Measurements from ENCODE around the gene MBD5.

The MBD5 gene

DNA sequence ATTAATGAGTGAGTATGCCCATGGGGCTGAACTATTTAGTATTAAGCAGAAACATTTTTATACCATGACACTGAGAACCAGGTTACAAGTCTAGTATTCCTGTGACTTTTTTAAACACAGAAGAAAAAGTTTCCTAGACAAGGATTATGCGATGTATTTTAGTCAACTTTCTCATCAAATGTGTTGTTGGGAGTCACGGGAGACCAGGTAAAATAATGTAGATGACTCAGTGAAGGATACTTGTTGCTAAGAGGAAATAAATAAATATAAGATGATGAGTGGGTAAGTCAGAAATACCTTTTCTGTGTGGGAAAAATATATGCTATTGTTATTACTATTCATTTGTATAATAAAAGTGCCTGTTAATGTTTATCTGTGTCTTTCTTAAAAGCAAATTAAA, 23.4 kb downstream of the MBD5 start:
- Mint-ChIP-seq H3K9me3 (no peaks in the 10 kb centered on the region), H3K27me3 (ENCODE audit: low read depth) (no peaks in the 10 kb centered on the region), H3K4me3 (no peak overlapping the region), H3K4me1 (ENCODE audit: low read depth) (peaks cover 17% of the 10 kb centered on the region), H3K36me3 (ENCODE audit: low read depth) (peaks cover 2% of the 10 kb centered on the region), H3K27ac (no peak overlapping the region)

DNA sequence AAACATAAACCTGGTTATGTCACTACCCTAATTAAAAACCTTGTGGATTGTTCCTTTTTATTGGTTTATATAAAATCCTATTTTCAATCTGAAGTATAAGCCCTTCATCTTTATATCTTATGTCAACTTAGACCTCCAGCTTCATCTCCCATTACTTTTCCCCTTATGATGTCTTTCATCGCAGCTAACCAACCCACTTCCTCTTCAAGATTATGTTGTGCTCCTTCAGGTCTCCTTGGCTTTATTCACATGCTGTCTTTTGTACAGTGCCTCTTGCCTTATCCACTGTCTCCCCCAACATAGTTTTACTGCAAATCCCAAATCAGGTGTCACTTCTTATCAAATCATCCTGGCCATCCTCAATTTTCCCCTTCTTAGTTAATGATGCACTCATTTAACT, 25.9 kb downstream of the MBD5 start:
- Mint-ChIP-seq H3K9me3 (no peaks in the 10 kb centered on the region), H3K27ac (no peak overlapping the region), H3K36me3 (ENCODE audit: low read depth) (peaks cover 5% of the 10 kb centered on the region), H3K4me3 (no peak overlapping the region), H3K27me3 (ENCODE audit: low read depth) (no peaks in the 10 kb centered on the region), H3K4me1 (ENCODE audit: low read depth) (peaks cover 23% of the 10 kb centered on the region)

- Mint-ChIP-seq H3K36me3 (ENCODE audit: low read depth) (peaks cover 5% of the 10 kb centered on the region), H3K27ac (no peak overlapping the region), H3K4me3 (no peak overlapping the region), H3K27me3 (ENCODE audit: low read depth) (no peaks in the 10 kb centered on the region), H3K4me1 (ENCODE audit: low read depth) (peaks cover 23% of the 10 kb centered on the region), H3K9me3 (no peaks in the 10 kb centered on the region)
These were observed 27.8 kb downstream of the MBD5 start for GRCh38 chr2:148048475-148049221.

DNA sequence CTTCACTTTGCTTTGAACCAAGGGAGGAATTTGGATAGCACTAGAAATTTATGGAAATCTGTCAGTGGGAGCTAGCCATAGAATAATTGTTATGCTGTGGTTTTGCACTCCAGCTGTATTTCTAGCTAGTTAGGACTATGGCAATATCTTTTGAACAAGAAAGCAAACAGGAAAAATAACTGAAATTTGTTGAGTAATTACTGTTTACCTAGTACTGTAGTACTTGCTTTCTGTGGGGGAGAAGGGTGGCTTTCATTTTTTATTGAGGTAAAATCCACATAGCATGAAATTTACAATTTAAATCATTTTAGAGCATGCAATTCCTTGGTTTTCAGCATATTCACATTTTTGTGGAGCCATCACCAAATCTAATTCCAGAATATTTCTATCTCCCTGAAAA, 28.4 kb downstream of the MBD5 start:
- H3K9me3 Mint-ChIP-seq, result no peaks in the 10 kb centered on the region
- no peaks in the 10 kb centered on the region for H3K27me3 Mint-ChIP-seq (ENCODE audit: low read depth)
- H3K4me1 Mint-ChIP-seq (ENCODE audit: low read depth), result peaks cover 23% of the 10 kb centered on the region
- H3K36me3 Mint-ChIP-seq (ENCODE audit: low read depth), result peaks cover 5% of the 10 kb centered on the region
- H3K27ac Mint-ChIP-seq, result no peak overlapping the region
- no peak overlapping the region for H3K4me3 Mint-ChIP-seq

GRCh38 chr2:148052687-148053086, 31.8 kb downstream of the MBD5 start:
- Mint-ChIP-seq H3K4me3 (no peak overlapping the region), H3K36me3 (ENCODE audit: low read depth) (peaks cover 5% of the 10 kb centered on the region), H3K27ac (no peak overlapping the region), H3K27me3 (ENCODE audit: low read depth) (no peaks in the 10 kb centered on the region), H3K9me3 (no peaks in the 10 kb centered on the region), H3K4me1 (ENCODE audit: low read depth) (peaks cover 17% of the 10 kb centered on the region)

- Mint-ChIP-seq H3K4me3 (no peak overlapping the region), H3K27ac (no peak overlapping the region), H3K36me3 (ENCODE audit: low read depth) (peaks cover 5% of the 10 kb centered on the region), H3K4me1 (ENCODE audit: low read depth) (peaks cover 2% of the 10 kb centered on the region), H3K27me3 (ENCODE audit: low read depth) (no peaks in the 10 kb centered on the region), H3K9me3 (no peaks in the 10 kb centered on the region)
These were observed 37.8 kb downstream of the MBD5 start for GRCh38 chr2:148058641-148059040.

DNA sequence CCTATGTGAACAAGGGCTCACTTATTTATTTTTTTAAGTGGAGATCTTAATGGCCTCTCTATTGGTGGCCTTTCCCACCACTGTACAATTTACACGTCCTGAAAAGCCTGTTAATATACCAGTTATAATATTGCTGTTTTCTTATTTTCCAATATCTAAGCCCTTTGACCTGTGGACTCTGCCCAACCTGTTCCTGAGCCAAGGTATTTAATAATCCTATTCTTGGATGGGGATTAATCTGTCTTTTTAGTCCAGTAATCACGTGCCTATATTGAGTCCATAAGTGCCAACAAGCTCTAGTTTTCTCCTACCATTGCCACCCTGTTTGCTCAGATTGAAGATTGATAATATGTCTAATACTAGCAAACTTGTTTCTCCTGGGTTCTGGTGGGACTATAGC, 42.7 kb downstream of the MBD5 start:
- Mint-ChIP-seq H3K4me3 (no peak overlapping the region), H3K27me3 (ENCODE audit: low read depth) (no peaks in the 10 kb centered on the region), H3K4me1 (ENCODE audit: low read depth) (no peaks in the 10 kb centered on the region), H3K36me3 (ENCODE audit: low read depth) (peaks cover 4% of the 10 kb centered on the region), H3K9me3 (no peaks in the 10 kb centered on the region), H3K27ac (no peak overlapping the region)

GRCh38 chr2:148065936-148066335, 45.0 kb downstream of the MBD5 start:
- Mint-ChIP-seq H3K9me3 (no peaks in the 10 kb centered on the region), H3K27ac (no peak overlapping the region), H3K27me3 (ENCODE audit: low read depth) (no peaks in the 10 kb centered on the region), H3K36me3 (ENCODE audit: low read depth) (peaks cover 4% of the 10 kb centered on the region), H3K4me3 (no peak overlapping the region), H3K4me1 (ENCODE audit: low read depth) (no peaks in the 10 kb centered on the region)

DNA sequence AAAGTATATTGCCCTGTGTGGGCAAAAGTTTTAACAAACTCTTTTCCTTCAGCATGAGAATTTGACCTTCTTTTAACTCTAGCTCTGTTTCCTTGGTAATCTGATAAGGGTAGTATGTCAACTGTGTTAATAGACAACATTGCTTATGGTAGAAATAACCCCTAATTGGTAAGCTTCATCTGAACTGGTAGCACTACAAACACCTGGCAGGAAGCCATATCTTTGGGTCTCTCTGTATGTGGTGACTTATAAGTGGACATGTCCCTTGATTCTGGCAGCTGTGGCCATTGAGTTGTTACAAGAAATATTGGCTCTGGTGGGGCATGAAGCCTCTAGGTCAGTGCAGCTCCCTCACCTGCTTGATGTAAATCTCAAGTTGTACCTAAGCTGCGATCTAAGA, 46.9 kb downstream of the MBD5 start:
- H3K4me1 Mint-ChIP-seq (ENCODE audit: low read depth), result no peaks in the 10 kb centered on the region
- H3K4me3 Mint-ChIP-seq, result no peak overlapping the region
- H3K9me3 Mint-ChIP-seq, result no peaks in the 10 kb centered on the region
- peaks cover 4% of the 10 kb centered on the region for H3K36me3 Mint-ChIP-seq (ENCODE audit: low read depth)
- H3K27me3 Mint-ChIP-seq (ENCODE audit: low read depth), result no peaks in the 10 kb centered on the region
- H3K27ac Mint-ChIP-seq, result no peak overlapping the region

- no peaks in the 10 kb centered on the region for H3K4me1 Mint-ChIP-seq (ENCODE audit: low read depth)
- no peak overlapping the region for H3K27ac Mint-ChIP-seq
- H3K27me3 Mint-ChIP-seq (ENCODE audit: low read depth), result no peaks in the 10 kb centered on the region
- H3K36me3 Mint-ChIP-seq (ENCODE audit: low read depth), result no peaks in the 10 kb centered on the region
- no peak overlapping the region for H3K4me3 Mint-ChIP-seq
- H3K9me3 Mint-ChIP-seq, result no peaks in the 10 kb centered on the region
These were observed 50.5 kb downstream of the MBD5 start for GRCh38 chr2:148071351-148071750.

- no peaks in the 10 kb centered on the region for H3K27me3 Mint-ChIP-seq (ENCODE audit: low read depth)
- H3K4me3 Mint-ChIP-seq, result no peak overlapping the region
- no peak overlapping the region for H3K27ac Mint-ChIP-seq
- H3K4me1 Mint-ChIP-seq (ENCODE audit: low read depth), result no peaks in the 10 kb centered on the region
- peaks cover 7% of the 10 kb centered on the region for H3K9me3 Mint-ChIP-seq
- no peaks in the 10 kb centered on the region for H3K36me3 Mint-ChIP-seq (ENCODE audit: low read depth)
These were observed 75.1 kb downstream of the MBD5 start for GRCh38 chr2:148096012-148096411.

DNA sequence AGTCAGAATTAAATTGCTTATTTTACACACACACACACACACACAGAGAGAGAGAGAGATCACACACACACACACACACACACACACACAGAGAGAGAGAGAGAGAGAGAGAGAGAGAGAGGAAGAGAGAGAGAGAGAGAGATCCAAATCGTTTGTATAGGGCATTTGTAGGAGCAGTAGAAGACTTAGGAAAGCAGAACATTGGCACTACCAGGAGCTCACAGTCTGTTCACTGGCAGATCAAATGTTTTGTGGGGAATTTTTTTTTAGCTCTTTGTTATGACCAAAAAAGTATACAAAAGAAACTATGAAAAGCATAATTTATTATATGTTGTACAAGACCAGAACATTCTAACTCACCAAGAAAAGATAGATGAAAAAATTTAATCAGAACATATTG, 81.8 kb downstream of the MBD5 start:
- H3K27ac Mint-ChIP-seq, result no peak overlapping the region
- no peaks in the 10 kb centered on the region for H3K36me3 Mint-ChIP-seq (ENCODE audit: low read depth)
- H3K4me3 Mint-ChIP-seq, result no peak overlapping the region
- H3K9me3 Mint-ChIP-seq, result no peaks in the 10 kb centered on the region
- H3K4me1 Mint-ChIP-seq (ENCODE audit: low read depth), result no peaks in the 10 kb centered on the region
- no peaks in the 10 kb centered on the region for H3K27me3 Mint-ChIP-seq (ENCODE audit: low read depth)

DNA sequence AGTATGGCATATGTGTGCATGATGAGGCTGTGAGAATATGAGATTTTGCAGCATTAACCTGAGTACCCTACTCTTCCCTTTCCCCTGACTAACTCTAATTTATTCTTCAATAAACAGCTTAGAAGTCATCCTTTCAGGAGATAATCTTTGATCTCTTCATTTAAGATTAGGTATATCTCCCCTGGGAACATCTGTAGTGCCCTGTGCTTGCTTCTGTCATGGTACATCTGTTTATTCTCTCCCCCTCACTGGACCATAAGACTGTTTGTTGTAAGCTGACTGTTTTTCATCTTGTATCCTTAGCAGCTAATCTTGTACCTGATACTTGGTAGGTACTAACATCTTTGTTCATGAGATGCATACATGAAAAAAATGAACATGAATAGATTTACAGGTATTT, 83.1 kb downstream of the MBD5 start:
- Mint-ChIP-seq H3K27me3 (ENCODE audit: low read depth) (no peaks in the 10 kb centered on the region), H3K36me3 (ENCODE audit: low read depth) (no peaks in the 10 kb centered on the region), H3K4me3 (no peak overlapping the region), H3K4me1 (ENCODE audit: low read depth) (no peaks in the 10 kb centered on the region), H3K27ac (no peak overlapping the region), H3K9me3 (no peaks in the 10 kb centered on the region)

DNA sequence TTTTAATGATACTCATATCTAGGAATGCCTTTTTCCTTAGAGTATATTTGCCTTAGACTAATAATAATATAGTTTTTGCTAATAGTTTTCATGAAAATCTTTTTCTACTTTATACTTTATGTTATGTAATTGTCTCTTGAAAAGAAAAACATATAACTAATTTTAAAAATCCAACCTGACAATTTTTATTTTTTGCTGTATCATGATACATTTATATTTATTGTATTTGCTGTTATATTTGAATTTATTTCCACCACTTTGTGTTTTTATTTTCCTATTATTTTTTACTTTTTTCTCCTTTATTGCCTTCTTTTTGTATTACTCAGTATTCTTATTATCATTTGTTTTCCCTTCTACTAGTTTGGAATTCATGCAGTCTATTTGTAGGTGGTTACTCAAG, 85.4 kb downstream of the MBD5 start:
- no peak overlapping the region for H3K27ac Mint-ChIP-seq
- peaks cover 10% of the 10 kb centered on the region for H3K4me1 Mint-ChIP-seq (ENCODE audit: low read depth)
- no peak overlapping the region for H3K4me3 Mint-ChIP-seq
- H3K36me3 Mint-ChIP-seq (ENCODE audit: low read depth), result no peaks in the 10 kb centered on the region
- H3K27me3 Mint-ChIP-seq (ENCODE audit: low read depth), result no peaks in the 10 kb centered on the region
- no peaks in the 10 kb centered on the region for H3K9me3 Mint-ChIP-seq

GRCh38 chr2:148108385-148108784, 87.5 kb downstream of the MBD5 start:
- H3K27me3 Mint-ChIP-seq (ENCODE audit: low read depth), result no peaks in the 10 kb centered on the region
- H3K9me3 Mint-ChIP-seq, result no peaks in the 10 kb centered on the region
- H3K27ac Mint-ChIP-seq, result no peak overlapping the region

GRCh38 chr2:148110184-148110583, 89.3 kb downstream of the MBD5 start:
- no peak overlapping the region for H3K27ac Mint-ChIP-seq
- no peaks in the 10 kb centered on the region for H3K27me3 Mint-ChIP-seq (ENCODE audit: low read depth)
- H3K36me3 Mint-ChIP-seq (ENCODE audit: low read depth), result no peaks in the 10 kb centered on the region
- peaks cover 10% of the 10 kb centered on the region for H3K4me1 Mint-ChIP-seq (ENCODE audit: low read depth)
- no peaks in the 10 kb centered on the region for H3K9me3 Mint-ChIP-seq
- no peak overlapping the region for H3K4me3 Mint-ChIP-seq

More at GRCh38 chr2:148108385-148108784, 87.5 kb downstream of the MBD5 start:
- Mint-ChIP-seq H3K4me3 (no peak overlapping the region), H3K36me3 (ENCODE audit: low read depth) (no peaks in the 10 kb centered on the region), H3K4me1 (ENCODE audit: low read depth) (peaks cover 10% of the 10 kb centered on the region)
